Osteocyte (in vitro differentiated cells): ENCODE measurements around the gene SELENOV. TPM values are rescaled to one million over a fixed set of nuclear protein-coding genes. Genes with fewer than 3 reads are reported as not detected.

Experiments used
- DNase-seq: peaks from one replicate; pipeline ENCODE4 v3.0.0; 2021; ENCODE audit warnings: mixed read lengths; ENCODE audit not compliant: unreplicated experiment; ENCODE audit errors: extremely low spot score
- H3K27ac Mint-ChIP-seq: one replicate; pipeline ENCODE4 v1.8.0; 2021; ENCODE audit warnings: mild to moderate bottlenecking, mixed read lengths; ENCODE audit not compliant: unreplicated experiment
- H3K27me3 Mint-ChIP-seq: one replicate; pipeline ENCODE4 v1.8.0; 2021; ENCODE audit warnings: mixed read lengths; ENCODE audit not compliant: unreplicated experiment
- H3K36me3 Mint-ChIP-seq: one replicate; pipeline ENCODE4 v1.8.0; 2021; ENCODE audit warnings: mixed read lengths; ENCODE audit not compliant: unreplicated experiment
- H3K4me1 Mint-ChIP-seq: one replicate; pipeline ENCODE4 v1.8.0; 2021; ENCODE audit warnings: mixed read lengths; ENCODE audit not compliant: unreplicated experiment
- H3K4me3 Mint-ChIP-seq: one replicate; pipeline ENCODE4 v1.8.0; 2021; ENCODE audit warnings: mild to moderate bottlenecking, moderate library complexity, mixed read lengths; ENCODE audit not compliant: unreplicated experiment
- H3K9me3 Mint-ChIP-seq: one replicate; pipeline ENCODE4 v1.8.0; 2021; ENCODE audit warnings: mixed read lengths; ENCODE audit not compliant: unreplicated experiment
- total RNA-seq: library from RNA; stranded (reverse); gene quantifications from 2 replicates; pipeline ENCODE4 v1.2.1, GENCODE V29; 2021
- TF ChIP-seq, protein P1 (sequence below): fragments of 200-600 bp; sonication (generic); IDR thresholded peaks from 2 replicates; pipeline ENCODE4 v1.5.0; 2021; ENCODE audit warnings: antibody characterized with exemption, mild to moderate bottlenecking, moderate library complexity

SELENOV gene
- total RNA-seq, 1 donor from 2014 or later: not detected

DNA sequence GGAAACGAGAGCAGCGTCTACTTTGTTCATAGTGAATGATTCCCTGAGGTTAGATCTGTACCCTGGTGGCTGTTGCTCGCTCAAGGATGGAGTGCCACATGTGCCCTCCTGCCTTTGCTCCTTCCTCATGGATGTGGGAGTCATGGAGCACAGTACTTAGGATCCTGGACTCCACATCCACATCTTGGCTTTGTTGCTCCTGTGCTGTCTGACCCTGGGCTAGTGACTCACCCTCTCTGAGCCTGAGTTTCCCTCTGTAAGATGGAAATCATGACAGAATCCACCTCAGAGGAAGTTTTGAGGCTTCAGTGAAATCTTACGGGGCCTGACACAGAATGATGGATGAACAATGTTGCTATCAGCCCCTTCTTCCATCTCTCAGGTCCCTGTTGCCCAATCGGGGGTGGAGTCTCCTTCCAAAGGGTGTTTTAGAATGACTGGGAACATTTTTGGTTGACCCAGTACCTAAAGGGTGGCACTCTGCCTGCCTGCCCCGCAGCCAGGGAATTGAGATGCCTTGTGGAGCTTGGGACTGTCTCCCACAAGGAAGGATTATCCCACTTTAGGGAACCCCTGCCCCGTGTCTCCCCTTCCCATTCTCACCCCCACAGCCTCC, 44.1 kb upstream of the SELENOV start:
- Mint-ChIP-seq H3K27ac (no peak overlapping the region), H3K36me3 (peaks cover 57% of the 10 kb centered on the region), H3K9me3 (no peaks in the 10 kb centered on the region), H3K27me3 (no peaks in the 10 kb centered on the region), H3K4me3 (no peak overlapping the region), H3K4me1 (no peaks in the 10 kb centered on the region)
- TF ChIP-seq, protein P1, sequence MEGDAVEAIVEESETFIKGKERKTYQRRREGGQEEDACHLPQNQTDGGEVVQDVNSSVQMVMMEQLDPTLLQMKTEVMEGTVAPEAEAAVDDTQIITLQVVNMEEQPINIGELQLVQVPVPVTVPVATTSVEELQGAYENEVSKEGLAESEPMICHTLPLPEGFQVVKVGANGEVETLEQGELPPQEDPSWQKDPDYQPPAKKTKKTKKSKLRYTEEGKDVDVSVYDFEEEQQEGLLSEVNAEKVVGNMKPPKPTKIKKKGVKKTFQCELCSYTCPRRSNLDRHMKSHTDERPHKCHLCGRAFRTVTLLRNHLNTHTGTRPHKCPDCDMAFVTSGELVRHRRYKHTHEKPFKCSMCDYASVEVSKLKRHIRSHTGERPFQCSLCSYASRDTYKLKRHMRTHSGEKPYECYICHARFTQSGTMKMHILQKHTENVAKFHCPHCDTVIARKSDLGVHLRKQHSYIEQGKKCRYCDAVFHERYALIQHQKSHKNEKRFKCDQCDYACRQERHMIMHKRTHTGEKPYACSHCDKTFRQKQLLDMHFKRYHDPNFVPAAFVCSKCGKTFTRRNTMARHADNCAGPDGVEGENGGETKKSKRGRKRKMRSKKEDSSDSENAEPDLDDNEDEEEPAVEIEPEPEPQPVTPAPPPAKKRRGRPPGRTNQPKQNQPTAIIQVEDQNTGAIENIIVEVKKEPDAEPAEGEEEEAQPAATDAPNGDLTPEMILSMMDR: no peak
- no peak for DNase-seq

DNA sequence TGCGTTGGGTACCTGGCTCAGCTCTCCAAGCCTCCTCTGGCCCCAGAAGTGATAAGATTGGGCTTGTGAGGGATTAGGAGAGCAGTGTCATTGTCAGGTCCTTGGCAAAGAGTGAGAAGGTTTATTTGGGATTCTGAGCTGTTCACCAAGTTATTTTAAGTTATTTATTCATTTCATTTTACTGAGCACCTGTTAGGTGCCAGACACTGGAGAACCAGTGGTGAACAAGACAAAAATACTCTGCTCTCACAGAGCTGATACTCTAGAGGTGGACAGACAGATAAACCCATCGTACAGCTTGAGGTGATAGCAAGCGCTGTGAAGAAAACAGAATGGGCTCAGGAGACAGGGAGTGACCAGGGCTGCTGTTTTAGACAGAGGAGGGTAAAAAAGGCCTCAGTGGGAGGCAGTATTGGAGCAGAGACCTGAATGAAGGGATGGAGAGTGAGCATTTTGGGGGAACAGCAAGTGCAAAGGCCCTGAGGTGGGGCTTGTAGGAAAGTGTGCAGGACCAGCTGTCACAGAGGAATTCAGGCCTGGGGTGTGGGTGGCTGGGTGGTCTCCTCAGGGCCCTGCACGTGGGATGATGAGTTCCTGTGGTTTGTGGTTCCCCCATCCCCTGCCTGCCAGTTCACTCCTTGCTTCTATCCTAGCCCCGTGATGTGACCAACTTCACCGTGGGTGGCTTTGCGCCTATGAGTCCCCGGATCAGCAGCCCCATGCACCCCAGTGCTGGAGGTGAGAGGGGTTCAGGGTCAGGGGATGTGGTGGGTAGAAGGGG, 43.0 kb upstream of the SELENOV start:
- Mint-ChIP-seq H3K9me3 (no peaks in the 10 kb centered on the region), H3K27me3 (no peaks in the 10 kb centered on the region), H3K4me1 (no peaks in the 10 kb centered on the region), H3K27ac (no peak overlapping the region), H3K36me3 (peaks cover 51% of the 10 kb centered on the region), H3K4me3 (no peak overlapping the region)
- TF ChIP-seq, protein P1: no peak
- no peak for DNase-seq

DNA sequence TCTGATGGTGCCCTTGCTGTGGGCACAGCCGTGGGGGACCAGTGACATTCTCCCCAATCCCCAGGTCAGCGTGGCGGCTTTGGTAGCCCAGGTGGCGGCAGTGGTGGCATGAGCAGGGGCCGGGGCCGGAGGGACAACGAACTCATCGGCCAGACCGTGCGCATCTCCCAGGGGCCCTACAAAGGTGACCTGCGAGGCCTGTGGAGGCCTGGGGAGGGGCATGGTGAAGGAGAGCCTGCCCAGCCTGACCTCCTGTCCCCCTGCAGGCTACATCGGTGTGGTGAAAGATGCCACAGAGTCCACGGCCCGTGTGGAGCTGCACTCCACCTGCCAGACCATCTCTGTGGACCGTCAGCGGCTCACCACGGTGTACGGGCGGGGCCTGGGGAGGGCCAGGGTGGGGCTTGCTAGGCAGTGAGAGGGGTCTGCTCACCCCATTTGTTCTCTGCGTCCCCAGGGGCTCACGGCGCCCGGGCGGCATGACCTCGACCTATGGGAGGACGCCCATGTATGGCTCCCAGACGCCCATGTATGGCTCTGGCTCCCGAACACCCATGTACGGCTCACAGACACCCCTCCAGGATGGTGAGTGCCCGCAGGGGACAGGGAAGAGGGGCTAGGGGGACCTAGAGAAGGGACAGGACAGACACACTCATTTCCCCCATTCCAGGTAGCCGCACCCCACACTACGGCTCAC, 42.0 kb upstream of the SELENOV start:
- no peak for DNase-seq
- Mint-ChIP-seq H3K27me3 (no peaks in the 10 kb centered on the region), H3K4me1 (no peaks in the 10 kb centered on the region), H3K9me3 (no peaks in the 10 kb centered on the region), H3K4me3 (no peak overlapping the region), H3K36me3 (peaks cover 49% of the 10 kb centered on the region), H3K27ac (no peak overlapping the region)
- TF ChIP-seq, protein P1: no peak

DNA sequence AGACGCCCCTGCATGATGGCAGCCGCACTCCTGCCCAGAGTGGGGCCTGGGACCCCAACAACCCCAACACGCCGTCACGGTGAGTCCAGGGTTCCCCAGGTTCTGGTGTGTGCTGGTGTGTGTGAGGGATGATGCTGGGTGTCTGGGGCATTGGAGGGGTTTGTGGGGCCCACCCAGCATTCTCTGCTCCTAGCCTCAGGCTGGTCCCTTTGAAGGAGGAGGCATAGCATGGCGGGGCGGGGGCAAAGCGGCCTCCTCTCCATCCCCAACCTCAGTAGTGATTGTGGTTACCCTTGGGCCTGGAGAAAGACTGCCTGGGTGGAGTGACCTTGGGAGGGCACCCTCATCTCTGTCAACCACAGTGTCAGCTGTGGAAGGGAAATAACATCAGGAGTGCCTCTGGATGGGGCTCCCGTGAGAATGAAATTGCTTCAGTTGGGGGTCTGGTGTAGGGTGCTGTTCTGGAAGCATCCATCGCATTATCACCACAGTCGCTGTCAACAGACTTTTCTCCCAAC, 41.4 kb upstream of the SELENOV start:
- H3K36me3 Mint-ChIP-seq: peaks cover 44% of the 10 kb centered on the region
- TF ChIP-seq, protein P1: no peak
- no peaks in the 10 kb centered on the region for H3K4me1 Mint-ChIP-seq
- no peaks in the 10 kb centered on the region for H3K27me3 Mint-ChIP-seq
- H3K27ac Mint-ChIP-seq: no peak overlapping the region
- no peaks in the 10 kb centered on the region for H3K9me3 Mint-ChIP-seq
- DNase-seq: no peak
- H3K4me3 Mint-ChIP-seq: no peak overlapping the region
